ENCODE results near the gene TRIM68.

Gene TRIM68

DNA sequence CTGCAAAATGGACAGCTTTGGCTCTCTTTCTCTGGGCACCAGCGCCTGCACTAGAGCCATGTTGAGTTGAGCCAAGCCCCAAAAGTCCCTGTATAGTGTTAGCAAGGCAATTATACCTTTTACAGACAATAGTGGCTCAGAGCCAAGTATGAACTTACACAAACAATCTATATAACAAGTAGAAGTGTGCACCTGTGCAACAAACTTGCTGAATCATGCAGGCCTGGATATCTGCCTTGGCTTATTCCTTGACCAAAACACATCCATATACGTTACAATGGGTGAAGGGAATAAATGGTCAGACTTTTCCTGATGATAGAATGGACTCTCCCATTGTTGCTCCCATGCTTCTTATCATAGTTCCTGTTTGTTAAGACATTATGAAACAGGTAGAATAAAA is 30.3 kb downstream of the TRIM68 start:
- H3K36me3 Mint-ChIP-seq, result no peaks in the 10 kb centered on the region
- H3K27me3 Mint-ChIP-seq, result peaks cover 41 to 43% of the 10 kb centered on the region in 2 donors
- H3K4me3 Mint-ChIP-seq, result no peak overlapping the region
- peaks cover 0 to 2% of the 10 kb centered on the region in 2 donors for H3K9me3 Mint-ChIP-seq
- ATAC-seq (replicated peaks) (no peak), DNase-seq (no peak)
- H3K4me1 Mint-ChIP-seq, result no peaks in the 10 kb centered on the region
- no peak overlapping the region for H3K27ac Mint-ChIP-seq

- no peak overlapping the region for H3K4me3 Mint-ChIP-seq
- no peaks in the 10 kb centered on the region for H3K36me3 Mint-ChIP-seq
- H3K27me3 Mint-ChIP-seq, result peaks cover 37 to 40% of the 10 kb centered on the region in 2 donors
- no peak for ATAC-seq (replicated peaks)
- peaks cover 0 to 2% of the 10 kb centered on the region in 2 donors for H3K9me3 Mint-ChIP-seq
- H3K4me1 Mint-ChIP-seq, result no peaks in the 10 kb centered on the region
- DNase-seq, result no peak
- no peak overlapping the region for H3K27ac Mint-ChIP-seq
Measured at GRCh38 chr11:4576880-4577279, 31.2 kb downstream of the TRIM68 start.

GRCh38 chr11:4569075-4569474 is 39.0 kb downstream of the TRIM68 start:
- H3K27ac Mint-ChIP-seq, result no peak overlapping the region

DNA sequence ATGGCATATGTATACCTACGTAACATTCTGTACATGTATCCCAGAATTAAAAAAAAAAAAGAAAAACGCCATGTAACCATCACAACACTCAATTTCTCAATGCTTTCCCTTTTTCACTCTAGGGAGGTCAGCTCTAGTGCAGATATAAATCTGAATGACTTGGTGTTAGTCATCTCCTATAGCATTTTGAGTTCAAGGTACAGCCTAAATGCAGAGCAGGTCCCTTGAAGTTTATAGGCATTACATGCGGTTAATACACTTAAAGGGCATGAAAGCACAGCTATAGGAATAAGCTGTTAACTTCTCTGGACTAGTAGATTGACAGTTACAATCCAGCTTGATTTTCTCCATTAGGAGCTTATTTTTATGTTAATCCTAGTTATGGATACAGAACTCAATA is 42.7 kb downstream of the TRIM68 start:
- peaks cover 9 to 12% of the 10 kb centered on the region in 2 donors for H3K9me3 Mint-ChIP-seq
- H3K36me3 Mint-ChIP-seq, result no peaks in the 10 kb centered on the region
- no peak for DNase-seq
- ATAC-seq (replicated peaks), result no peak
- H3K27me3 Mint-ChIP-seq, result peaks cover 13 to 22% of the 10 kb centered on the region in 2 donors
- H3K27ac Mint-ChIP-seq, result no peak overlapping the region
- no peaks in the 10 kb centered on the region for H3K4me1 Mint-ChIP-seq
- no peak overlapping the region for H3K4me3 Mint-ChIP-seq

More at GRCh38 chr11:4569075-4569474, 39.0 kb downstream of the TRIM68 start:
- H3K4me3 Mint-ChIP-seq, result no peak overlapping the region
- ATAC-seq (replicated peaks), result no peak
- no peak for DNase-seq
- H3K4me1 Mint-ChIP-seq, result no peaks in the 10 kb centered on the region
- H3K27me3 Mint-ChIP-seq, result peaks cover 7% of the 10 kb centered on the region in 2 donors
- H3K36me3 Mint-ChIP-seq, result no peaks in the 10 kb centered on the region
- H3K9me3 Mint-ChIP-seq, result peaks cover under 1 to 4% of the 10 kb centered on the region in 2 donors

DNA sequence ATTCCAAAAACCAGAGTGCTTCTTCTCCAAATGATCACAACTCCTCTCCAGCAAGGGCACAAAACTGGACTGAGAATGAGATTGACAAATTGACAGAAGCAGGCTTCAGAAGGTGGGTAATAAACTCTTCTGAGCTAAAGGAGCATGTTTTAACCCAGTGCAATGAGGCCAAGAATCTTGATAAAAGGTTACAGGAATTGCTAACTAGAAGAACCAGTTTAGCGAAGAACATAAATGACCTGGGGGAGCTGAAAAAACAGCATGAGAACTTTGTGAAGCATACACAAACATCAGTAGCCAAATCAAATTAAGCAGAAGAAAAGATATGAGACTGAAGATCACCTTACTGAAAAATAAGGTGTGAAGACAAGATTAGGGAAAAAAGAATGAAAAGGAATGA is 47.6 kb downstream of the TRIM68 start:
- Mint-ChIP-seq H3K27ac (no peak overlapping the region), H3K27me3 (peaks cover 16 to 29% of the 10 kb centered on the region in 2 donors), H3K9me3 (peaks cover 9 to 12% of the 10 kb centered on the region in 2 donors), H3K4me1 (no peaks in the 10 kb centered on the region), H3K4me3 (no peak overlapping the region), H3K36me3 (no peaks in the 10 kb centered on the region)
- ATAC-seq (replicated peaks) (no peak), DNase-seq (no peak)

- no peak for ATAC-seq (replicated peaks)
- peaks cover 16 to 26% of the 10 kb centered on the region in 2 donors for H3K27me3 Mint-ChIP-seq
Measured at GRCh38 chr11:4559527-4560440, 48.2 kb downstream of the TRIM68 start.

GRCh38 chr11:4551346-4551979 is 56.6 kb downstream of the TRIM68 start:
- no peak overlapping the region for H3K27ac Mint-ChIP-seq
- peaks cover 27 to 30% of the 10 kb centered on the region in 2 donors for H3K27me3 Mint-ChIP-seq
- no peak overlapping the region for H3K4me3 Mint-ChIP-seq
- H3K4me1 Mint-ChIP-seq, result no peaks in the 10 kb centered on the region
- DNase-seq (no peak), ATAC-seq (replicated peaks) (no peak)
- H3K9me3 Mint-ChIP-seq, result peaks cover 3 to 8% of the 10 kb centered on the region in 2 donors
- H3K36me3 Mint-ChIP-seq, result peaks cover 0 to 3% of the 10 kb centered on the region in 2 donors

More at GRCh38 chr11:4559527-4560440, 48.2 kb downstream of the TRIM68 start:
- no peak overlapping the region for H3K27ac Mint-ChIP-seq
- no peaks in the 10 kb centered on the region for H3K4me1 Mint-ChIP-seq
- no peaks in the 10 kb centered on the region for H3K36me3 Mint-ChIP-seq
- no peak for DNase-seq
- H3K9me3 Mint-ChIP-seq, result peaks cover 9 to 10% of the 10 kb centered on the region in 2 donors
- no peak overlapping the region for H3K4me3 Mint-ChIP-seq
